Left lung (tissue), 10 donors: ENCODE data around the gene KCNK5. TPM values are rescaled to one million over a fixed set of nuclear protein-coding genes. Genes with fewer than 3 reads are reported as not detected.

ENCODE experiments used
- ATAC-seq: fragments of 200-7000 bp; cut with Tn5 transposase; one replicate; pipeline ENCODE4 v1.9.1; 2020; ENCODE audit warnings: moderate library complexity
- DNase-seq, 4 donors: peaks; one replicate each; pipeline ENCODE4 v3.0.0-alpha.2; 2013 to 2020
- H3K27ac ChIP-seq, 2 donors: fragments of 200-600 bp; sonication (generic) in 1 of 2; one replicate each; pipeline versions ENCODE4 v1.5.0 to v1.8.0; 2020 to 2021
- H3K27me3 ChIP-seq, 2 donors: fragments of 200-600 bp; sonication (generic) in 1 of 2; one replicate each; pipeline versions ENCODE4 v1.5.0 to v1.8.0; 2020 to 2021
- H3K36me3 ChIP-seq, 2 donors: fragments of 200-600 bp; sonication (generic) in 1 of 2; one replicate each; pipeline versions ENCODE4 v1.5.0 to v1.8.0; 2020 to 2021
- H3K4me1 ChIP-seq, 2 donors: fragments of 200-600 bp; one replicate each; pipeline ENCODE4 v1.8.0; 2021
- H3K4me3 ChIP-seq, 2 donors: fragments of 200-600 bp; sonication (generic) in 1 of 2; one replicate each; pipeline versions ENCODE4 v1.5.0 to v1.8.0; 2020 to 2021; ENCODE audit warnings: mild to moderate bottlenecking in 1 of 2
- H3K9me3 ChIP-seq, 2 donors: fragments of 200-600 bp; sonication (generic) in 1 of 2; one replicate each; pipeline versions ENCODE4 v1.5.0 to v1.8.0; 2020 to 2021
- CTCF ChIP-seq, 2 donors: fragments of 200-600 bp; sonication (generic) in 1 of 2; IDR thresholded peaks; one replicate each; pipeline versions ENCODE4 v1.5.0 to v1.8.0; 2021; ENCODE audit warnings: antibody characterized with exemption in 2 of 2
- intact Hi-C, 2 donors: fragments of 100-400 bp; cut with DNase I; formaldehyde crosslinking; loops; one replicate each; pipeline versions ENCODE4 v1.11.2 to v1.14.2; 2022
- polyA plus RNA-seq, 6 donors: library from polyadenylated mRNA; unstranded; fragments of 120-200 nt; gene quantifications; one replicate each; pipeline ENCODE4 v1.2.1, GENCODE V29; 2013; ENCODE audit not compliant: insufficient read length in 6 of 6
- total RNA-seq, 2 donors: library from RNA; stranded (reverse); fragmentation: NEBNext Ultra II Directional; extraction: Animal tissue kit (Norgen Biotek cat#: 25700); gene quantifications; one replicate each; pipeline ENCODE4 v1.2.1, GENCODE V29; 2021
- donor health status: DM: no; HTN: yes; CAD: no.
- donor health status: DM: no; HTN: no; CAD: no.

Gene KCNK5
- total and polyA plus RNA-seq, 8 donors, result 12.6 to 26.4 (median 22.8) TPM

DNA sequence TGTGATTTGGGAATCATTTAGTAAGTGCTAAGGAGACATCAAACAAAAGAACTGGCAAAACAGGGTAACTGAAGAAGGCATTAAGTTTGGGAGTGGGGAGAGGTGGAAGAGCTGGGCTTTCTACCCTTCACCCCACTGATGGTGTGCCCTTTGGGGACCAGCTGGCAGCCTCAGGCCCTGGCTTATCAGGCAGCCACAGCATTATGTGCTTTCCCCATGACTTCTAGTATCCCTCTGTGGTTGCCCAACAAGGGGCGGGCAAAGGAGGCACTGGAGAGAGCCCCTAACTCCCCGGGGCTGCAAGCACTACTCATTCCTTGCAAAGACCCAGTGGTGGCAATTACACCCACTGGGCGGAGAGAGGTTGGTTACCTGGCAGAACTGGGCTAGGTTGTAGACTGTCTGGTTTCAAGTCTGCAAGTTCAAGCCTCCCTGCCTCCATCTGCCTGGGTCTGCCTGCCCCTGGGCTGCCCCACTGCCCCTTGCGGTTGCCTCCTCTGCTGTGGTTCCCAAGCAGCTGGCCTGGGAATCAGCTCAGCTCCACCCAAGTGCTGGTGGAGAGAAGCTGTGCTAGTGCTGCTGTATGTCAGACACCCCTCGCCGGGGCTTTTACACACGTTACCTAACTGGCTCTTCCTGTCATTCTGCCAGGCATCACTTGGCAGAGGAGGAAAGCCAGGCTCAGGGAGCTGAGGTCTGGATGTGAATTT, 29.9 kb downstream of the KCNK5 start:
- no peaks in the 10 kb centered on the region for H3K27me3 ChIP-seq
- no peak overlapping the region for H3K4me3 ChIP-seq
- H3K4me1 ChIP-seq, result peaks cover 3 to 29% of the 10 kb centered on the region in 2 donors
- no peak for TF ChIP-seq CTCF (IDR thresholded peaks at IDR 0.05)
- intact Hi-C loops, result no loop called here
- H3K9me3 ChIP-seq, result no peaks in the 10 kb centered on the region
- no peak overlapping the region for H3K27ac ChIP-seq
- H3K36me3 ChIP-seq, result peaks cover 0 to 14% of the 10 kb centered on the region in 2 donors
- DNase-seq, result no peak
- no peak for ATAC-seq

DNA sequence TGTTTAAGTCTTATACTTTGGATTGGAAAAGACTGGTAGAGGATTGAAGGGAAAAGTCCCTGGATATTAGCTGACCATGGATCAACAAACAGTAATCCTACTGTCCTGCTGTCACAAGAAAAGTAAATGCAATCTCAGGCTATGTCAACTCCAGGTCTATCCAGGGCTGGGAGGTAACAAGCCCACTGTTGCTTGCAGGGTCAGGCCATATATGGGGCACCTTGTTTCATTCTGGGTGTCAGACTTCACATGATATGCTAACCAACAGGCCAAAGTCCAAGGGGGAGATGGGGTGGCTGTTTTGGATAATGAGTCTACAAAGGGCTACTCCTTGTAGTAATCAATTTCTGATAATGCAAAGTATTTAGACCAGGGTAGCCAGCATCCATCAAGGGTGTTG, 30.7 kb downstream of the KCNK5 start:
- no peaks in the 10 kb centered on the region for H3K27me3 ChIP-seq
- no peak overlapping the region for H3K27ac ChIP-seq
- peaks cover 0 to 22% of the 10 kb centered on the region in 2 donors for H3K36me3 ChIP-seq
- intact Hi-C loops, result no loop called here
- ATAC-seq (no peak), DNase-seq (no peak)
- no peaks in the 10 kb centered on the region for H3K9me3 ChIP-seq
- TF ChIP-seq CTCF (IDR thresholded peaks at IDR 0.05), result no peak
- H3K4me1 ChIP-seq, result peaks cover 0 to 21% of the 10 kb centered on the region in 2 donors
- no peak overlapping the region for H3K4me3 ChIP-seq

GRCh38 chr6:39197922-39198500, 31.3 kb downstream of the KCNK5 start:
- H3K36me3 ChIP-seq, result peaks cover 0 to 27% of the 10 kb centered on the region in 2 donors
- no peak for ATAC-seq
- H3K4me3 ChIP-seq, result no peak overlapping the region
- DNase-seq, result no peak
- no peak for TF ChIP-seq CTCF (IDR thresholded peaks at IDR 0.05)
- H3K4me1 ChIP-seq, result peaks cover 0 to 16% of the 10 kb centered on the region in 2 donors
- intact Hi-C loops, result no loop called here
- no peak overlapping the region for H3K27ac ChIP-seq
- H3K9me3 ChIP-seq, result no peaks in the 10 kb centered on the region
- no peaks in the 10 kb centered on the region for H3K27me3 ChIP-seq

GRCh38 chr6:39197521-39197920, 31.8 kb downstream of the KCNK5 start:
- H3K27me3 ChIP-seq, result no peaks in the 10 kb centered on the region
- H3K4me3 ChIP-seq, result no peak overlapping the region
- TF ChIP-seq CTCF (IDR thresholded peaks at IDR 0.05), result no peak
- no peaks in the 10 kb centered on the region for H3K9me3 ChIP-seq
- ATAC-seq (no peak), DNase-seq (no peak)
- no peak overlapping the region for H3K27ac ChIP-seq
- H3K4me1 ChIP-seq, result peaks cover 0 to 15% of the 10 kb centered on the region in 2 donors
- intact Hi-C loops, result no loop called here
- peaks cover 0 to 32% of the 10 kb centered on the region in 2 donors for H3K36me3 ChIP-seq

DNA sequence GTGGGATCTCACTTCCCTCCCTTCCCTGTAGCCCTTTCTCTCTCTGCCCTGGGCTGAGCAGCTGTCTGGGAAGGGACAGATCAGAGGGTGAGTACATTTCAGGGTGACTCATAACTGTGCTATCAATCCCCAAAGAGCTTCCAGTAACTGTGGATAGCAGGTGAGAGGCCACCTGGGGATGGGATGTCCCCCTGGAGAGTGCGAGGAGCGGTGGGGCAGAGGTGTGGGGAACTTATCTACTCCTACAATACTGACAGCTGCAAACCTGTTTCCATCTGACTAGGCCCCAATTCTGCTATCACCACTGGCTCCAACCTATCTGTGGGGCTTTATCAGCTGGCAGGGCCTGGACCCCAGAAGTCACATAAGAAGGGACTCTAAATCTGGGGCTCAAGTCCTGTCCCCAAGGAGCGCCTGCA, 32.6 kb downstream of the KCNK5 start:
- TF ChIP-seq CTCF (IDR thresholded peaks at IDR 0.05), result no peak
- Histone ChIP-seq H3K4me1 (peaks cover 0 to 11% of the 10 kb centered on the region in 2 donors), H3K36me3 (peaks cover 0 to 35% of the 10 kb centered on the region in 2 donors), H3K27ac (no peak overlapping the region), H3K9me3 (no peaks in the 10 kb centered on the region), H3K4me3 (no peak overlapping the region), H3K27me3 (no peaks in the 10 kb centered on the region)
- intact Hi-C loops, result no loop called here
- ATAC-seq (peak; percentile 22), DNase-seq (no peak)
